WTC11 (cell line): ENCODE data around the gene SLC22A25. TPM values are rescaled to one million over a fixed set of nuclear protein-coding genes. Genes with fewer than 3 reads are reported as not detected.

Experiments
- ATAC-seq: fragments of 200-7000 bp; cut with Tn5 transposase; 2 replicates; pipeline ENCODE4 v1.10.0; 2021; ENCODE audit warnings: mild to moderate bottlenecking, moderate library complexity
- CTCF ChIA-PET: fragments of 300-600 bp; sonication (Branson Sonifier 250); formaldehyde crosslinking; loops from one replicate; lab custom pipeline; 2021; ENCODE audit warnings: antibody characterized with exemption; lab: Charles Lee
- POLR2A ChIA-PET: fragments of 350-600 bp; sonication (Branson Sonifier 250); formaldehyde crosslinking; loops from one replicate; lab custom pipeline; 2021; ENCODE audit warnings: antibody characterized with exemption; lab: Charles Lee
- DNase-seq: peaks from one replicate; pipeline ENCODE4 v3.0.0; 2021; ENCODE audit warnings: low spot score
- H3K27ac Mint-ChIP-seq: 2 replicates; pipeline ENCODE4 v1.8.0; 2021; ENCODE audit warnings: mixed read lengths
- H3K27me3 Mint-ChIP-seq: 2 replicates; pipeline ENCODE4 v1.8.0; 2021; ENCODE audit warnings: low read depth, mild to moderate bottlenecking, moderate library complexity, mixed read lengths
- H3K36me3 Mint-ChIP-seq: 2 replicates; pipeline ENCODE4 v1.8.0; 2021; ENCODE audit warnings: mixed read lengths
- H3K4me1 Mint-ChIP-seq: 2 replicates; pipeline ENCODE4 v1.8.0; 2022; ENCODE audit warnings: mixed read lengths
- H3K4me3 Mint-ChIP-seq: 2 replicates; pipeline ENCODE4 v1.8.0; 2021; ENCODE audit warnings: mild to moderate bottlenecking, moderate library complexity, mixed read lengths
- H3K9me3 Mint-ChIP-seq: 2 replicates; pipeline ENCODE4 v1.8.0; 2021; ENCODE audit warnings: mixed read lengths
- FOXJ3 ChIP-seq: sonication (generic); formaldehyde crosslinking; IDR thresholded peaks from 2 replicates; pipeline ENCODE4 v1.9.0; 2021; ENCODE audit warnings: missing genetic modification reagents, mild to moderate bottlenecking, borderline replicate concordance
- MYBL2 ChIP-seq: sonication (generic); formaldehyde crosslinking; IDR thresholded peaks from 2 replicates; pipeline ENCODE4 v1.8.1; 2023; ENCODE audit warnings: mild to moderate bottlenecking, moderate library complexity, missing genetic modification reagents
- NFATC4 ChIP-seq: fragments of 250-450 bp; sonication (Bioruptor Pico); IDR thresholded peaks from 2 replicates; pipeline ENCODE4 v1.9.0; 2021; ENCODE audit warnings: mild to moderate bottlenecking
- NR2C2 ChIP-seq: sonication (generic); formaldehyde crosslinking; IDR thresholded peaks from 2 replicates; pipeline ENCODE4 v1.8.0; 2022; ENCODE audit warnings: mild to moderate bottlenecking, missing genetic modification reagents
- RORB ChIP-seq: fragments of 250-450 bp; sonication (Bioruptor Pico); IDR thresholded peaks from 2 replicates; pipeline ENCODE4 v1.9.0; 2021; ENCODE audit warnings: mild to moderate bottlenecking
- SMAD3 ChIP-seq: sonication (generic); formaldehyde crosslinking; IDR thresholded peaks from 2 replicates; pipeline ENCODE4 v1.8.0; 2022; ENCODE audit warnings: missing genetic modification reagents, mild to moderate bottlenecking, borderline replicate concordance
- ZNF121 ChIP-seq: sonication (generic); formaldehyde crosslinking; IDR thresholded peaks from 2 replicates; pipeline ENCODE4 v1.8.0; 2023; ENCODE audit warnings: missing genetic modification reagents
- ZNF263 ChIP-seq: sonication (generic); formaldehyde crosslinking; IDR thresholded peaks from 2 replicates; pipeline ENCODE4 v1.8.1; 2022; ENCODE audit warnings: low read depth, mild to moderate bottlenecking, moderate library complexity, missing genetic modification reagents
- ZNF423 ChIP-seq: fragments of 250-450 bp; sonication (Bioruptor Pico); IDR thresholded peaks from 2 replicates; pipeline ENCODE4 v2.1.2; 2022; ENCODE audit warnings: mild to moderate bottlenecking, moderate library complexity
- total RNA-seq: library from RNA; stranded (reverse); gene quantifications from 3 replicates; pipeline ENCODE4 v1.2.3, GENCODE V29; 2021
- TF ChIP-seq, protein P1 (sequence below): sonication (generic); formaldehyde crosslinking; IDR thresholded peaks from 2 replicates; pipeline ENCODE4 v1.8.0; 2022; ENCODE audit warnings: mild to moderate bottlenecking, missing genetic modification reagents
- TF ChIP-seq, protein P2 (sequence below): sonication (generic); formaldehyde crosslinking; IDR thresholded peaks from 2 replicates; pipeline ENCODE4 v1.8.1; 2023; ENCODE audit warnings: mild to moderate bottlenecking, missing genetic modification reagents, borderline replicate concordance
- TF ChIP-seq, protein P3 (sequence below): sonication (generic); formaldehyde crosslinking; IDR thresholded peaks from 2 replicates; pipeline ENCODE4 v1.8.0; 2023; ENCODE audit warnings: mild to moderate bottlenecking, missing genetic modification reagents
- TF ChIP-seq, protein P4 (sequence below): sonication (generic); formaldehyde crosslinking; IDR thresholded peaks from 2 replicates; pipeline ENCODE4 v1.8.1; 2023; ENCODE audit warnings: mild to moderate bottlenecking, missing genetic modification reagents
- TF ChIP-seq, protein P5 (sequence below): sonication (generic); formaldehyde crosslinking; IDR thresholded peaks from 2 replicates; pipeline ENCODE4 v1.8.1; 2022; ENCODE audit warnings: low read depth, missing genetic modification reagents, borderline replicate concordance
- TF ChIP-seq, protein P6 (sequence below): fragments of 250-450 bp; sonication (Bioruptor Pico); IDR thresholded peaks from 2 replicates; pipeline ENCODE4 v2.1.2; 2022; ENCODE audit warnings: mild to moderate bottlenecking, moderate library complexity

Gene SLC22A25
- total RNA-seq, 1 experiment from 2014 or later: not detected

DNA sequence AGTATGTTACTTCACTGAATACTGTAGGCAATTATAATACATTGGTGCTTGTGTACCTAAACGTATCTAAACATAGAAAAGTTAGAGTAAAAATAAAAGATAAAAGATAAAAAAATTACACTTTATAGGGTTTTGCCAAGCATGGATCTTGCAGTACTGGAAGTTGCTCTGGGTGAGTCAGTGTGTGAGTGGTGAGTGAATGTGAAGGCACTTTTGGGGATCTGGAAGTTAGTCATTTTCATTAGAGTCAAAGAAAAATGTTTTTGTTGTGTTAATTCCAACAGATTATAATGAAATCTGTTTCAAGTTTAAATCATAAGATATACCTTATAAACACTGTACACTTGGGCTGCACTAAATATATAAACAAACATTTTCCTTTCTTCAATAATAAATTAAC lies 3.3 kb downstream of the SLC22A25 start:
- no peak for DNase-seq
- H3K4me1 Mint-ChIP-seq: peaks cover 3% of the 10 kb centered on the region
- peaks cover 34% of the 10 kb centered on the region for H3K9me3 Mint-ChIP-seq
- CTCF ChIA-PET: no interaction called here
- peaks cover 44% of the 10 kb centered on the region for H3K27me3 Mint-ChIP-seq
- no peak for ATAC-seq
- peaks cover 23% of the 10 kb centered on the region for H3K36me3 Mint-ChIP-seq
- no peak overlapping the region for H3K27ac Mint-ChIP-seq
- H3K4me3 Mint-ChIP-seq: no peak overlapping the region
- POLR2A ChIA-PET: no interaction called here
- TF ChIP-seq ZNF423 (CRISPR knock-in tag): no peak
- TF ChIP-seq, protein P1, sequence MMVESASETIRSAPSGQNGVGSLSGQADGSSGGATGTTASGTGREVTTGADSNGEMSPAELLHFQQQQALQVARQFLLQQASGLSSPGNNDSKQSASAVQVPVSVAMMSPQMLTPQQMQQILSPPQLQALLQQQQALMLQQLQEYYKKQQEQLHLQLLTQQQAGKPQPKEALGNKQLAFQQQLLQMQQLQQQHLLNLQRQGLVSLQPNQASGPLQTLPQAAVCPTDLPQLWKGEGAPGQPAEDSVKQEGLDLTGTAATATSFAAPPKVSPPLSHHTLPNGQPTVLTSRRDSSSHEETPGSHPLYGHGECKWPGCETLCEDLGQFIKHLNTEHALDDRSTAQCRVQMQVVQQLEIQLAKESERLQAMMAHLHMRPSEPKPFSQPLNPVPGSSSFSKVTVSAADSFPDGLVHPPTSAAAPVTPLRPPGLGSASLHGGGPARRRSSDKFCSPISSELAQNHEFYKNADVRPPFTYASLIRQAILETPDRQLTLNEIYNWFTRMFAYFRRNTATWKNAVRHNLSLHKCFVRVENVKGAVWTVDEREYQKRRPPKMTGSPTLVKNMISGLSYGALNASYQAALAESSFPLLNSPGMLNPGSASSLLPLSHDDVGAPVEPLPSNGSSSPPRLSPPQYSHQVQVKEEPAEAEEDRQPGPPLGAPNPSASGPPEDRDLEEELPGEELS (CRISPR knock-in tag): no peak
- no peak for TF ChIP-seq SMAD3
- TF ChIP-seq RORB (CRISPR knock-in tag): no peak
- TF ChIP-seq, protein P2, sequence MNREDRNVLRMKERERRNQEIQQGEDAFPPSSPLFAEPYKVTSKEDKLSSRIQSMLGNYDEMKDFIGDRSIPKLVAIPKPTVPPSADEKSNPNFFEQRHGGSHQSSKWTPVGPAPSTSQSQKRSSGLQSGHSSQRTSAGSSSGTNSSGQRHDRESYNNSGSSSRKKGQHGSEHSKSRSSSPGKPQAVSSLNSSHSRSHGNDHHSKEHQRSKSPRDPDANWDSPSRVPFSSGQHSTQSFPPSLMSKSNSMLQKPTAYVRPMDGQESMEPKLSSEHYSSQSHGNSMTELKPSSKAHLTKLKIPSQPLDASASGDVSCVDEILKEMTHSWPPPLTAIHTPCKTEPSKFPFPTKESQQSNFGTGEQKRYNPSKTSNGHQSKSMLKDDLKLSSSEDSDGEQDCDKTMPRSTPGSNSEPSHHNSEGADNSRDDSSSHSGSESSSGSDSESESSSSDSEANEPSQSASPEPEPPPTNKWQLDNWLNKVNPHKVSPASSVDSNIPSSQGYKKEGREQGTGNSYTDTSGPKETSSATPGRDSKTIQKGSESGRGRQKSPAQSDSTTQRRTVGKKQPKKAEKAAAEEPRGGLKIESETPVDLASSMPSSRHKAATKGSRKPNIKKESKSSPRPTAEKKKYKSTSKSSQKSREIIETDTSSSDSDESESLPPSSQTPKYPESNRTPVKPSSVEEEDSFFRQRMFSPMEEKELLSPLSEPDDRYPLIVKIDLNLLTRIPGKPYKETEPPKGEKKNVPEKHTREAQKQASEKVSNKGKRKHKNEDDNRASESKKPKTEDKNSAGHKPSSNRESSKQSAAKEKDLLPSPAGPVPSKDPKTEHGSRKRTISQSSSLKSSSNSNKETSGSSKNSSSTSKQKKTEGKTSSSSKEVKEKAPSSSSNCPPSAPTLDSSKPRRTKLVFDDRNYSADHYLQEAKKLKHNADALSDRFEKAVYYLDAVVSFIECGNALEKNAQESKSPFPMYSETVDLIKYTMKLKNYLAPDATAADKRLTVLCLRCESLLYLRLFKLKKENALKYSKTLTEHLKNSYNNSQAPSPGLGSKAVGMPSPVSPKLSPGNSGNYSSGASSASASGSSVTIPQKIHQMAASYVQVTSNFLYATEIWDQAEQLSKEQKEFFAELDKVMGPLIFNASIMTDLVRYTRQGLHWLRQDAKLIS: no peak
- TF ChIP-seq, protein P3, sequence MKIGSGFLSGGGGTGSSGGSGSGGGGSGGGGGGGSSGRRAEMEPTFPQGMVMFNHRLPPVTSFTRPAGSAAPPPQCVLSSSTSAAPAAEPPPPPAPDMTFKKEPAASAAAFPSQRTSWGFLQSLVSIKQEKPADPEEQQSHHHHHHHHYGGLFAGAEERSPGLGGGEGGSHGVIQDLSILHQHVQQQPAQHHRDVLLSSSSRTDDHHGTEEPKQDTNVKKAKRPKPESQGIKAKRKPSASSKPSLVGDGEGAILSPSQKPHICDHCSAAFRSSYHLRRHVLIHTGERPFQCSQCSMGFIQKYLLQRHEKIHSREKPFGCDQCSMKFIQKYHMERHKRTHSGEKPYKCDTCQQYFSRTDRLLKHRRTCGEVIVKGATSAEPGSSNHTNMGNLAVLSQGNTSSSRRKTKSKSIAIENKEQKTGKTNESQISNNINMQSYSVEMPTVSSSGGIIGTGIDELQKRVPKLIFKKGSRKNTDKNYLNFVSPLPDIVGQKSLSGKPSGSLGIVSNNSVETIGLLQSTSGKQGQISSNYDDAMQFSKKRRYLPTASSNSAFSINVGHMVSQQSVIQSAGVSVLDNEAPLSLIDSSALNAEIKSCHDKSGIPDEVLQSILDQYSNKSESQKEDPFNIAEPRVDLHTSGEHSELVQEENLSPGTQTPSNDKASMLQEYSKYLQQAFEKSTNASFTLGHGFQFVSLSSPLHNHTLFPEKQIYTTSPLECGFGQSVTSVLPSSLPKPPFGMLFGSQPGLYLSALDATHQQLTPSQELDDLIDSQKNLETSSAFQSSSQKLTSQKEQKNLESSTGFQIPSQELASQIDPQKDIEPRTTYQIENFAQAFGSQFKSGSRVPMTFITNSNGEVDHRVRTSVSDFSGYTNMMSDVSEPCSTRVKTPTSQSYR (CRISPR knock-in tag): no peak

DNA sequence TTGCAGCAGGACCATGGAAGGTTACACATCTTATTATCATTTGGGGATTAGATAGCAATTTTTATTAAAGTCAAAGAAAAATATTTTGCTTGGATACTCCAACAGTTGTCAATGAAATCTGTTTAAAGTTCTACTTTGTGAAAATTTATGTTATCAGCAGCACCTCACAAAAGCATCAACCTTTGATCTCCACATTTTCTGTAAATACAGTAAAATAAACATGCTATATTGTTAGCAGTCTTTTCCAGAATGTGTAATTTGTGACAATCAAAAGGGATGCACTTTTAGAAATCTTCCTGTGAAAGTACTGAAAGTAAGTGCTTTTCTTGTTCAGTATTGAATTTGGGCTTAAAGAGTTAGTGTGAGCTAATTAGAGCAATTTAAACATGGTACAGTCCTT lies 4.1 kb downstream of the SLC22A25 start:
- POLR2A ChIA-PET: no interaction called here

DNA sequence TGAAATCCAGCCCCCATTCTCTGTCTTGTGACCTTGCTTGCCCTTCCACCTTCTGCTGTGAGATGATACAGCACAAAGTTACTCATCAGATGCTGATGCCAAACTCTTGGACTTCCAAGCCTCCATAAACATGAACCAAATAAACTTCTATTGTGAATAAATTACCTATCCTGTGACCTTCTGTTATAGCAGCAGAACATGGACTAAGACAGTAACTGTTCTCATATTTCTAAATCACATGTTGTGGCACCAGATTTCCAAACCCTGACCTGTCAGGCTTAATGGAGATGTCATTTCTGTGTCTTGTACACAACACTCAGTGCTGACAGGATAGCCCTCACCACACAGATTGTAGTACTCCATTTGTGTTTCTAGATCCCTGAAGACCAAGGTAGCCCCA lies 6.0 kb downstream of the SLC22A25 start:
- Mint-ChIP-seq H3K27me3 (peaks cover 46% of the 10 kb centered on the region), H3K36me3 (peaks cover 29% of the 10 kb centered on the region), H3K27ac (no peak overlapping the region), H3K4me1 (no peaks in the 10 kb centered on the region), H3K4me3 (no peak overlapping the region), H3K9me3 (peaks cover 60% of the 10 kb centered on the region)
- DNase-seq: no peak
- ChIA-PET POLR2A (no interaction called here), CTCF (no interaction called here)
- no peak for TF ChIP-seq ZNF121 (CRISPR knock-in tag)
- TF ChIP-seq, protein P4, sequence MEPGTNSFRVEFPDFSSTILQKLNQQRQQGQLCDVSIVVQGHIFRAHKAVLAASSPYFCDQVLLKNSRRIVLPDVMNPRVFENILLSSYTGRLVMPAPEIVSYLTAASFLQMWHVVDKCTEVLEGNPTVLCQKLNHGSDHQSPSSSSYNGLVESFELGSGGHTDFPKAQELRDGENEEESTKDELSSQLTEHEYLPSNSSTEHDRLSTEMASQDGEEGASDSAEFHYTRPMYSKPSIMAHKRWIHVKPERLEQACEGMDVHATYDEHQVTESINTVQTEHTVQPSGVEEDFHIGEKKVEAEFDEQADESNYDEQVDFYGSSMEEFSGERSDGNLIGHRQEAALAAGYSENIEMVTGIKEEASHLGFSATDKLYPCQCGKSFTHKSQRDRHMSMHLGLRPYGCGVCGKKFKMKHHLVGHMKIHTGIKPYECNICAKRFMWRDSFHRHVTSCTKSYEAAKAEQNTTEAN (CRISPR knock-in tag): no peak
- no peak for TF ChIP-seq FOXJ3 (CRISPR knock-in tag)
- TF ChIP-seq NR2C2 (CRISPR knock-in tag): no peak
- no peak for TF ChIP-seq ZNF263 (CRISPR knock-in tag)
- TF ChIP-seq, protein P3 (CRISPR knock-in tag): no peak
- ATAC-seq: no peak

More for the DNA sequence above, 4.1 kb downstream of the SLC22A25 start:
- no peak for DNase-seq
- Mint-ChIP-seq H3K27me3 (peaks cover 52% of the 10 kb centered on the region), H3K9me3 (peaks cover 43% of the 10 kb centered on the region), H3K36me3 (peaks cover 29% of the 10 kb centered on the region)
- ATAC-seq: no peak
- TF ChIP-seq MYBL2 (CRISPR knock-in tag): no peak
- no peak for TF ChIP-seq RORB (CRISPR knock-in tag)
- TF ChIP-seq, protein P5, sequence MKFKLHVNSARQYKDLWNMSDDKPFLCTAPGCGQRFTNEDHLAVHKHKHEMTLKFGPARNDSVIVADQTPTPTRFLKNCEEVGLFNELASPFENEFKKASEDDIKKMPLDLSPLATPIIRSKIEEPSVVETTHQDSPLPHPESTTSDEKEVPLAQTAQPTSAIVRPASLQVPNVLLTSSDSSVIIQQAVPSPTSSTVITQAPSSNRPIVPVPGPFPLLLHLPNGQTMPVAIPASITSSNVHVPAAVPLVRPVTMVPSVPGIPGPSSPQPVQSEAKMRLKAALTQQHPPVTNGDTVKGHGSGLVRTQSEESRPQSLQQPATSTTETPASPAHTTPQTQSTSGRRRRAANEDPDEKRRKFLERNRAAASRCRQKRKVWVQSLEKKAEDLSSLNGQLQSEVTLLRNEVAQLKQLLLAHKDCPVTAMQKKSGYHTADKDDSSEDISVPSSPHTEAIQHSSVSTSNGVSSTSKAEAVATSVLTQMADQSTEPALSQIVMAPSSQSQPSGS (CRISPR knock-in tag): no peak
- no peak for TF ChIP-seq NFATC4 (CRISPR knock-in tag)
- no peak for TF ChIP-seq FOXJ3 (CRISPR knock-in tag)
- TF ChIP-seq, protein P6, sequence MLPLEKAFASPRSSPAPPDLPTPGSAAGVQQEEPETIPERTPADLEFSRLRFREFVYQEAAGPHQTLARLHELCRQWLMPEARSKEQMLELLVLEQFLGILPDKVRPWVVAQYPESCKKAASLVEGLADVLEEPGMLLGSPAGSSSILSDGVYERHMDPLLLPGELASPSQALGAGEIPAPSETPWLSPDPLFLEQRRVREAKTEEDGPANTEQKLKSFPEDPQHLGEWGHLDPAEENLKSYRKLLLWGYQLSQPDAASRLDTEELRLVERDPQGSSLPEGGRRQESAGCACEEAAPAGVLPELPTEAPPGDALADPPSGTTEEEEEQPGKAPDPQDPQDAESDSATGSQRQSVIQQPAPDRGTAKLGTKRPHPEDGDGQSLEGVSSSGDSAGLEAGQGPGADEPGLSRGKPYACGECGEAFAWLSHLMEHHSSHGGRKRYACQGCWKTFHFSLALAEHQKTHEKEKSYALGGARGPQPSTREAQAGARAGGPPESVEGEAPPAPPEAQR (CRISPR knock-in tag): no peak
- TF ChIP-seq, all 79 proteins: peak for 0
- no peak overlapping the region for H3K4me3 Mint-ChIP-seq
- CTCF ChIA-PET: no interaction called here
- no peaks in the 10 kb centered on the region for H3K4me1 Mint-ChIP-seq
- H3K27ac Mint-ChIP-seq: no peak overlapping the region
